Stomach (tissue), 9 donors: ENCODE data around the gene LALBA. TPM values are rescaled to one million over a fixed set of nuclear protein-coding genes. Genes with fewer than 3 reads are reported as not detected.

Experiments used
- DNase-seq, 2 donors: peaks; one replicate each; pipeline versions ENCODE4 v3.0.0 to v3.0.0-alpha.2; 2013 to 2019
- H3K27ac ChIP-seq, 5 donors: fragments of 200-600 bp in 4 of 5; sonication (generic) in 4 of 5; one replicate each; pipeline ENCODE4 v1.5.1; 2013 to 2019; ENCODE audit warnings: mild to moderate bottlenecking in 1 of 5, moderate library complexity in 1 of 5
- H3K27me3 ChIP-seq, 3 donors: fragments of 200-600 bp; sonication (generic); one replicate each; pipeline ENCODE4 v1.5.1; 2017 to 2019; ENCODE audit warnings: mixed run types in 1 of 3
- H3K36me3 ChIP-seq, 4 donors: fragments of 200-600 bp; sonication (generic); 1 replicate in 3 of 4; 2 replicates in 1 of 4; pipeline ENCODE4 v1.5.1; 2016 to 2019
- H3K4me1 ChIP-seq, 4 donors: fragments of 200-600 bp; sonication (generic); one replicate each; pipeline ENCODE4 v1.5.1; 2016 to 2019
- H3K4me3 ChIP-seq, 4 donors: fragments of 200-600 bp; sonication (generic) in 3 of 4; one replicate each; pipeline ENCODE4 v1.5.1; 2016 to 2019; ENCODE audit warnings: mild to moderate bottlenecking in 1 of 4
- H3K9me3 ChIP-seq, 4 donors: fragments of 200-600 bp; sonication (generic); one replicate each; pipeline ENCODE4 v1.5.1; 2016 to 2019
- CTCF ChIP-seq, 7 experiments: fragments of 450-650 bp in 4 of 7; fragments of 200-600 bp in 3 of 7; sonication (generic) in 3 of 7; IDR thresholded peaks; one replicate each; pipeline ENCODE4 v1.5.1; 2016 to 2019; ENCODE audit warnings: antibody characterized with exemption in 7 of 7, control low read depth in 2 of 7, mild to moderate bottlenecking in 1 of 7
- EP300 ChIP-seq: sonication (generic); formaldehyde crosslinking; IDR thresholded peaks from one replicate; pipeline ENCODE4 v1.6.1; 2017; ENCODE audit warnings: antibody characterized with exemption
- POLR2A ChIP-seq, 4 donors: fragments of 450-650 bp; IDR thresholded peaks; one replicate each; pipeline ENCODE4 v1.6.1; 2016; ENCODE audit warnings: antibody characterized with exemption in 4 of 4, control low read depth in 2 of 4, mild to moderate bottlenecking in 1 of 4, moderate library complexity in 1 of 4
- POLR2AphosphoS5 ChIP-seq, 3 donors: sonication (generic); formaldehyde crosslinking; IDR thresholded peaks; one replicate each; pipeline ENCODE4 v1.6.1; 2016; ENCODE audit warnings: antibody characterized with exemption in 3 of 3
- WGBS, 5 donors: extraction: QIAGEN DNeasy Blood & Tissue Kit in 3 of 5; methylation state at CpG; one replicate each; pipeline versions ENCODE4 v1.1.5 to v1.1.7; 2013 to 2018; 5-methylcytosine and 5-hydroxymethylcytosine counted together
- intact Hi-C: fragments of 100-400 bp; cut with DNase I; formaldehyde crosslinking; loops from one replicate; pipeline ENCODE4 v1.15.1; 2023; ENCODE audit warnings: low total_unique reads
- polyA plus RNA-seq, 3 donors: library from polyadenylated mRNA; stranded (reverse); fragments of 200-250 nt; gene quantifications; one replicate each; pipeline ENCODE4 v1.2.3, GENCODE V29; 2013
- total RNA-seq, 5 donors: library from RNA; depleted of rRNA; stranded (reverse); fragments of >200 nt; gene quantifications; one replicate each; pipeline versions ENCODE4 v1.1.0 to v1.2.3, GENCODE V29; 2014 to 2016
- donor health status: healthy with polysubstance abuse.
- donor health status: Bipolar disorder and iron deficiency.
- donor health status: healthy.

The LALBA gene
- total and polyA plus RNA-seq, 8 donors = not detected

DNA sequence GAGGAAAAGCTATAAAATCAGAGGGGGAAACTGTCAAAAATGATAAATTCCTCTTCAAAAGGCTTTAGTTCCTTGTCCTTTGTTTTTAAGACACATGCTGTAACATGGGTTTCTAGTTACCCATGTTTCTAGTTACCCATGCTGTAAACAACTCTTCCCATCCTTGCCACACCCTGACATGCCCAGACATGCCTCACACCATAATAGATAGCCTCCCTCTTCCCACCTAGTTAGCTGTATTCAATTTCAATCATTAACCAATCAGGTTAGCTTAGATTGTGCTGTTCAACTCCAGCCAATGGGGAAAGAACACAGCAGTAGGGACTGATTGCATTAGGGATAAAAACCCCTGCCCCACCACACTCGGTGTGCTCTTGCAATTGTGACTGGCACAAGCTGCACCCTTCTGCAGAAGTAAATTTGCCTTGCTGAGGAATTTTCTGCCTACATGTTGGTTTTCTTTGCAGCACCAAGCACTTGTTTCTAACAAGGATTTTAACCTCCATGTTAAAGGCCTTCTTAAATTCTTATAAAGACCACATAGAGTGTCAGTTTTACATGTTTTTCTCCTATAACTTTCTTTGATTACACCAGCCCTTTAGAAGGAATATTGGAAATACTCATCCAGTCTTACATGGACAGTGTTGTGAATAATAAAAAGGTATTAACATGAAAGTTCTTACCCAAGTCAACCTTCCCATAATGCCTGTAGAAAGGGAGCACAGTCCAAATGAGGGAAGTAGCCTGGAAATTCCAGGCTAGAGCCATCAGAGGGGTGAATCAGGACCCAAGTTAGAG is 32.5 kb upstream of the LALBA start:
- intact Hi-C loops = no loop called here
- WGBS, 5 donors = 38 to 68% (median 67%) methylated on average over 1 of the region's 1 CpG
- Histone ChIP-seq H3K4me1 (no peaks in the 10 kb centered on the region), H3K27me3 (no peaks in the 10 kb centered on the region), H3K4me3 (no peak overlapping the region), H3K9me3 (peaks cover 8 to 49% (median 34%) of the 10 kb centered on the region in 4 donors), H3K27ac (no peak overlapping the region), H3K36me3 (no peaks in the 10 kb centered on the region)
- no peak for TF ChIP-seq POLR2AphosphoS5 (IDR thresholded peaks at IDR 0.05)
- TF ChIP-seq EP300 = no peak
- TF ChIP-seq POLR2A (IDR thresholded peaks at IDR 0.05) = no peak
- TF ChIP-seq CTCF (IDR thresholded peaks at IDR 0.05) = no peak
- no peak for DNase-seq

- DNase-seq = no peak
- Histone ChIP-seq H3K4me1 (no peaks in the 10 kb centered on the region), H3K27ac (no peak overlapping the region), H3K9me3 (peaks cover 5 to 38% (median 30%) of the 10 kb centered on the region in 4 donors), H3K27me3 (no peaks in the 10 kb centered on the region), H3K36me3 (no peaks in the 10 kb centered on the region), H3K4me3 (no peak overlapping the region)
- no peak for TF ChIP-seq EP300
- no peak for TF ChIP-seq CTCF (IDR thresholded peaks at IDR 0.05)
- no peak for TF ChIP-seq POLR2A (IDR thresholded peaks at IDR 0.05)
- TF ChIP-seq POLR2AphosphoS5 (IDR thresholded peaks at IDR 0.05) = no peak
- 74 to 81% (median 78%) methylated on average over 11 of the region's 11 CpGs for WGBS, 5 donors
- intact Hi-C loops = no loop called here
These were observed 31.3 kb upstream of the LALBA start for GRCh38 chr12:48601013-48601756.

- intact Hi-C loops = no loop called here
- no peak for DNase-seq
- Histone ChIP-seq H3K27me3 (no peaks in the 10 kb centered on the region), H3K27ac (no peak overlapping the region), H3K4me1 (no peaks in the 10 kb centered on the region), H3K4me3 (no peak overlapping the region), H3K9me3 (peaks cover 4 to 32% (median 24%) of the 10 kb centered on the region in 4 donors), H3K36me3 (no peaks in the 10 kb centered on the region)
- WGBS, 5 donors = 65 to 84% (median 73%) methylated on average over 2 of the region's 2 CpGs
- TF ChIP-seq CTCF (IDR thresholded peaks at IDR 0.05) (no peak), EP300 (no peak), POLR2AphosphoS5 (IDR thresholded peaks at IDR 0.05) (no peak), POLR2A (IDR thresholded peaks at IDR 0.05) (no peak)
These were observed 30.7 kb upstream of the LALBA start for GRCh38 chr12:48600552-48600951.

DNA sequence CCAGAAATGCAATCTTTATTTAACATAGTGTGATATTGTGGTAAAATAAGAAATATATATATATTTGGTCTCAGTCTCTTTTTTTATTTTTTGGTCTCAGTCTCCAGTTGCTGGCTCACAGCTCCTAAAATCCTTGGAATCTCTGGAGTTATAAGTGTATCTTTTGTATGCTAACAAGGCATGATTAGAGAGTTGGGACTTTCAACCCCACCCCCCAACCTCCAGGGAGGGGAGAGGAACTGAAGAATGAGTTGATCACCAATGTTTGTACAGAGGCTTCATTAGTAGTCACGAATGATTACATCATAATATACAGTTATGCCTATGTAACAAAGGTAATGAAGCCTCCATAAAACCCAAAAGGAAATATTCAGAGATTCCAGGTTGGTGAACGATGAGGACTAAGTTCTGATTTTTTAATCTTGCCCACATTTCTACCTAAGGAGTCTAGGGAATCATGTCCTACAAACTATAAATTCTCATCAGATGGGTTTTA is 22.8 kb upstream of the LALBA start:
- Histone ChIP-seq H3K9me3 (peaks cover 0 to 8% (median 5%) of the 10 kb centered on the region in 4 donors), H3K36me3 (no peaks in the 10 kb centered on the region), H3K27ac (no peak overlapping the region), H3K4me1 (no peaks in the 10 kb centered on the region), H3K4me3 (no peak overlapping the region), H3K27me3 (no peaks in the 10 kb centered on the region)
- DNase-seq = no peak
- 63 to 77% (median 72%) methylated on average over 2 of the region's 2 CpGs for WGBS, 5 donors
- intact Hi-C loops = no loop called here
- no peak for TF ChIP-seq CTCF (IDR thresholded peaks at IDR 0.05)
- TF ChIP-seq POLR2A (IDR thresholded peaks at IDR 0.05) = no peak
- TF ChIP-seq POLR2AphosphoS5 (IDR thresholded peaks at IDR 0.05) = no peak
- TF ChIP-seq EP300 = no peak
